Measurements from ENCODE around the gene CACNA1S.

The CACNA1S gene

GRCh38 chr1:201112173-201112731 lies at the start of gene CACNA1S:
Gene CACNA1S, minus strand, starts transcription at chr1:201112426. Its CDS starts 87 bp downstream, at chr1:201112339.
- DNase-seq = no peak

- DNase-seq = no peak
Measured at GRCh38 chr1:201157949-201158348, 45.7 kb upstream of the CACNA1S start.

GRCh38 chr1:201156819-201157218 lies 44.6 kb upstream of the CACNA1S start:
- DNase-seq = no peak

GRCh38 chr1:201156346-201156745 lies 44.1 kb upstream of the CACNA1S start:
- DNase-seq = no peak

- DNase-seq = no peak
Measured at GRCh38 chr1:201155354-201155753, 43.1 kb upstream of the CACNA1S start.

- peak; percentile 67 to 85 for DNase-seq
Measured at GRCh38 chr1:201154389-201155165, 42.4 kb upstream of the CACNA1S start, which contains the start of gene TMEM9. Gene TMEM9, minus strand, starts transcription at chr1:201154474. Its CDS starts 551 bp downstream, at chr1:201153923.

GRCh38 chr1:201153474-201154388 lies 41.5 kb upstream of the CACNA1S start:
- no peak for DNase-seq

GRCh38 chr1:201149400-201149799 lies 37.2 kb upstream of the CACNA1S start:
- DNase-seq = no peak

- no peak for DNase-seq
Measured at GRCh38 chr1:201147396-201148015, 35.3 kb upstream of the CACNA1S start.

GRCh38 chr1:201146626-201147390 lies 34.6 kb upstream of the CACNA1S start:
- DNase-seq = no peak

GRCh38 chr1:201145816-201146215 lies 33.6 kb upstream of the CACNA1S start:
- DNase-seq = no peak

- DNase-seq = no peak
Measured at GRCh38 chr1:201145132-201145531, 32.9 kb upstream of the CACNA1S start.

- no peak for DNase-seq
Measured at GRCh38 chr1:201144701-201145100, 32.5 kb upstream of the CACNA1S start.

- no peak for DNase-seq
Measured at GRCh38 chr1:201143726-201144635, 31.8 kb upstream of the CACNA1S start.

- DNase-seq = no peak
Measured at GRCh38 chr1:201142849-201143725, 30.9 kb upstream of the CACNA1S start.

GRCh38 chr1:201142011-201142848 lies 30.0 kb upstream of the CACNA1S start:
- no peak for DNase-seq

- DNase-seq = no peak
Measured at GRCh38 chr1:201141418-201141817, 29.2 kb upstream of the CACNA1S start.

GRCh38 chr1:201140941-201141260 lies 28.7 kb upstream of the CACNA1S start:
- no peak for DNase-seq
